Thyroid gland (tissue), 4 donors: Measurements from ENCODE around the gene AHRR. TPM values are rescaled to one million over a fixed set of nuclear protein-coding genes. Genes with fewer than 3 reads are reported as not detected.

ENCODE experiments used
- DNase-seq, 2 donors: peaks; one replicate each; pipeline ENCODE4 v3.0.0-alpha.2; 2019
- H3K27ac ChIP-seq, 3 donors: fragments of 200-600 bp; sonication (generic); 1 replicate in 2 of 3; 2 replicates in 1 of 3; pipeline ENCODE4 v1.5.1; 2016 to 2019; ENCODE audit warnings: mild to moderate bottlenecking in 1 of 3, moderate library complexity in 1 of 3
- H3K27me3 ChIP-seq: fragments of 200-600 bp; sonication (generic); one replicate; pipeline ENCODE4 v1.5.1; 2019
- H3K36me3 ChIP-seq, 2 donors: fragments of 200-600 bp; sonication (generic); one replicate each; pipeline ENCODE4 v1.5.1; 2016 to 2019
- H3K4me1 ChIP-seq, 2 donors: fragments of 200-600 bp; sonication (generic); one replicate each; pipeline ENCODE4 v1.5.1; 2017 to 2019
- H3K4me3 ChIP-seq, 3 donors: fragments of 200-600 bp; sonication (generic); replicated peaks in 1 of 3; 1 replicate in 2 of 3; 2 replicates in 1 of 3; pipeline ENCODE4 v1.5.1; 2016; ENCODE audit warnings: mild to moderate bottlenecking in 1 of 3
- H3K9me3 ChIP-seq: fragments of 200-600 bp; sonication (generic); one replicate; pipeline ENCODE4 v1.5.1; 2017
- CTCF ChIP-seq, 6 experiments: fragments of 200-600 bp in 3 of 6; fragments of 450-650 bp in 3 of 6; sonication (generic) in 3 of 6; IDR thresholded peaks; one replicate each; pipeline ENCODE4 v1.5.1; 2016 to 2019; ENCODE audit warnings: antibody characterized with exemption in 6 of 6, mild to moderate bottlenecking in 2 of 6, inconsistent platforms in 1 of 6, moderate library complexity in 1 of 6
- POLR2A ChIP-seq, 2 donors: fragments of 450-650 bp; IDR thresholded peaks; one replicate each; pipeline ENCODE4 v1.6.1; 2017; ENCODE audit warnings: antibody characterized with exemption in 2 of 2, mild to moderate bottlenecking in 2 of 2, moderate library complexity in 1 of 2
- WGBS, 2 donors: methylation state at CpG; one replicate each; pipeline ENCODE4 v1.1.5; 2017; 5-methylcytosine and 5-hydroxymethylcytosine counted together
- intact Hi-C: fragments of 100-400 bp; cut with DNase I; formaldehyde crosslinking; loops from one replicate; pipeline ENCODE4 v1.15.1; 2023
- total RNA-seq, 4 donors: library from RNA; depleted of rRNA; stranded (reverse); fragments of >200 nt; gene quantifications; one replicate each; pipeline ENCODE4 v1.2.3, GENCODE V29; 2016

Gene AHRR
- total RNA-seq, 4 donors from 2014 or later, result 0.88 to 2.1 (median 1.3) TPM

DNA sequence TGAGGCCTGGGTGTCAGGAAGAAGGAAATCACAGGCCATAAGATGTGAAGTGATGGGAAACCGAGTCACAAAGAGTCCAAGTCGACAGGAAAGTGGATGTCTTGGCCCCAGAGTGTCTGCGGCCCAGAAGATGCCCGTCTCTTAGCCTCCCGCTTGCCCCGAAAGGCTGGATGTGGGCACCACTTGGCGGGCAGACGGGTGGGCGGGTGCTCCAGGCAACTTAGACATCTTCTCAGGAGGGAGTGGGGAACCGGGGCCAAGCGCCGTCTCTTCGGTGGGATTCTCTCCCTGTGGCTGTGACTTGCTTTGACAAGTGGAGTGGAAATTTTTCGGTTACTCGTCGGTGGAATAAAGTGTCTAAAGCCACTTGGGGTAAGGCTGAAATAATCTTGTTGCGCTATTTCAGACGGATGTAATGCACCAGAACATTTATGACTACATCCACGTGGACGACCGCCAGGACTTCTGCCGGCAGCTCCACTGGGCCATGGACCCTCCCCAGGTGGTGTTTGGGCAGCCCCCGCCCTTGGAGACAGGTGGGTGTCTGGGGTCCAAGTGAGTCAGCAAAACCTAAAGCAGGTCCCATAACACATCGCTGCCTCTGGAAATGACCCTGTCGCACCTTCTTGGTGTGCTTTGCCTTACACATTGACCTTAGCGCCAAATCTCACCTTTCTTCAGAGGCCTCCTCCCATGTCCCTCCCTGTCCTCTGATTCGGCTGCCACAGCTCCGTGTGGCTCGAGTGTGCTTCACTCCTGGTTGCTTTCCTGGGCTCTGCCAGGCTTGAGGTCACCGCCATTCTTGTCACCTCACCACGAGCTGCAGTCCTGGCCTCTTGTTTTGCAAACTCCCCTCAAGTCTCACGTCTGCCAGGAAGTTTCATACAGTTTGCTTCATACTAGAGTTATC is 101.1 kb downstream of the AHRR start:
- H3K4me3 ChIP-seq, result no peak overlapping the region
- WGBS, 2 donors, result 81 to 82% methylated on average over 30 to 31 of the region's 32 CpGs
- intact Hi-C loops, result no loop called here
- TF ChIP-seq CTCF (IDR thresholded peaks at IDR 0.05) (no peak), POLR2A (IDR thresholded peaks at IDR 0.05) (no peak)
- no peaks in the 10 kb centered on the region for H3K27me3 ChIP-seq
- H3K4me1 ChIP-seq, result no peaks in the 10 kb centered on the region
- no peaks in the 10 kb centered on the region for H3K9me3 ChIP-seq
- no peak overlapping the region for H3K27ac ChIP-seq
- H3K36me3 ChIP-seq, result no peaks in the 10 kb centered on the region
- no peak for DNase-seq

DNA sequence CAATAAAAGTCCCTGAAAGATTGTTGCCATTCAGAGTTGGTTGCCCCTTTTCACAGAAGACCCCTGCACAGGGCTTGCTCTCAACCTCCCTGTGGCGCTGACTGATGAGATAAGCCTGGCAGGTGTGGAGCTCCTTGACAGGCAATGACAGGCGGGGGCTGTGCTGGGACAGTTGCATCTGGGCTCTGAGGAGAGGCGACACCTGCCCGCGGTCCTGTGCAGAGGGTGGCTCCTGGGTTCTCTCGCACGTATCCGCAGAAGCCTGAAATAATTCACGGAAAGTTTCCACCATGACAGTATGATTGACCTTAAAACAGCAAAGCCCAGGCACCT is 101.7 kb downstream of the AHRR start:
- DNase-seq, result no peak
- intact Hi-C loops, result no loop called here
- Histone ChIP-seq H3K9me3 (no peaks in the 10 kb centered on the region), H3K27me3 (no peaks in the 10 kb centered on the region), H3K4me1 (no peaks in the 10 kb centered on the region), H3K27ac (no peak overlapping the region), H3K4me3 (no peak overlapping the region), H3K36me3 (no peaks in the 10 kb centered on the region)
- TF ChIP-seq POLR2A (IDR thresholded peaks at IDR 0.05) (no peak), CTCF (IDR thresholded peaks at IDR 0.05) (no peak)
- WGBS, 2 donors, result 82 to 93% methylated on average over 9 of the region's 9 CpGs

DNA sequence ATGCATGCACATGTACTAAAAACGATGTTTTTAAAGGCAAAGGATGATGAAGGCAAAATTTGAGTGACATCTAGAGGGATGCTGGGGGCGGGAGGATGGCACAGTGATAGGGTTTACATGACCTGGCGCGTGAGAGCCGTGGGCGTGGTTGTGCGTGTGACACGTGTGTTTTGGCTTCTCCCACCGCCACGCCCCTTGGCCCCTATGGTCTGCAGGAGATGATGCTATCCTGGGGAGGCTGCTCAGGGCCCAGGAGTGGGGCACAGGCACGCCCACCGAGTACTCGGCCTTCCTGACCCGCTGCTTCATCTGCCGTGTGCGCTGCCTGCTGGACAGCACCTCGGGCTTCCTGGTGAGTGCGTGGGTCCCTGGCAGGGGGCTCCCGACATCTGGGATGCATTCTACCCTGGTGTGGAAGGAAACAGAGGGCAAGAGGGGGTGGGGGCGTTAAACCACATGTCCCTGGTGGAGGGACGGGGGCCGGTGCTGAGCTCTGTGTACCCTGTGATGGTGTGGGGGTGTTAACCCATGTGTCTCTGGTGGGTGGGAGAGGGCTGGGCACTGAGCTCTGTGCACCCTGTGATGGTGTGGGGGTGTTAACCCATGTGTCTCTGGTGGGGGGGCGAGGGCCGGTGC is 102.2 kb downstream of the AHRR start:
- no peak overlapping the region for H3K27ac ChIP-seq
- H3K36me3 ChIP-seq, result no peaks in the 10 kb centered on the region
- 87 to 88% methylated on average over 20 to 24 of the region's 24 CpGs for WGBS, 2 donors
- TF ChIP-seq CTCF (IDR thresholded peaks at IDR 0.05), result no peak
- TF ChIP-seq POLR2A (IDR thresholded peaks at IDR 0.05), result no peak
- no peak for DNase-seq
- H3K4me1 ChIP-seq, result no peaks in the 10 kb centered on the region
- H3K27me3 ChIP-seq, result no peaks in the 10 kb centered on the region
- H3K9me3 ChIP-seq, result no peaks in the 10 kb centered on the region
- intact Hi-C loops, result no loop called here
- H3K4me3 ChIP-seq, result no peak overlapping the region

- 78 to 82% methylated on average over 9 to 10 of the region's 11 CpGs for WGBS, 2 donors
- no peak overlapping the region for H3K4me3 ChIP-seq
- no peak for TF ChIP-seq POLR2A (IDR thresholded peaks at IDR 0.05)
- H3K36me3 ChIP-seq, result no peaks in the 10 kb centered on the region
- H3K27me3 ChIP-seq, result no peaks in the 10 kb centered on the region
- intact Hi-C loops, result no loop called here
- no peak for DNase-seq
- H3K27ac ChIP-seq, result no peak overlapping the region
- no peaks in the 10 kb centered on the region for H3K9me3 ChIP-seq
- no peaks in the 10 kb centered on the region for H3K4me1 ChIP-seq
Observed at GRCh38 chr5:424301-425110, 103.0 kb downstream of the AHRR start.

- WGBS, 2 donors, result 45 to 58% methylated on average over 5 of the region's 5 CpGs
- no peak overlapping the region for H3K4me3 ChIP-seq
- no peaks in the 10 kb centered on the region for H3K4me1 ChIP-seq
- TF ChIP-seq POLR2A (IDR thresholded peaks at IDR 0.05) (no peak), CTCF (IDR thresholded peaks at IDR 0.05) (peak in 1 of 6 experiments; percentile 11)
- H3K36me3 ChIP-seq, result no peaks in the 10 kb centered on the region
- intact Hi-C loops, result no loop called here
- H3K9me3 ChIP-seq, result no peaks in the 10 kb centered on the region
- DNase-seq, result no peak
- no peak overlapping the region for H3K27ac ChIP-seq
- H3K27me3 ChIP-seq, result no peaks in the 10 kb centered on the region
Observed at GRCh38 chr5:425714-426113, 104.2 kb downstream of the AHRR start.
